Suprapubic skin (tissue), 4 donors: ENCODE data around the gene CNTN2. TPM values are rescaled to one million over a fixed set of nuclear protein-coding genes. Genes with fewer than 3 reads are reported as not detected.

Experiments used
- DNase-seq, 2 donors: peaks; one replicate each; pipeline ENCODE4 v3.0.0-alpha.2; 2019; ENCODE audit warnings: low spot score in 2 of 2
- H3K27ac ChIP-seq: fragments of 200-600 bp; sonication (generic); one replicate; pipeline ENCODE4 v1.5.1; 2019
- H3K27me3 ChIP-seq: fragments of 200-600 bp; sonication (generic); one replicate; pipeline ENCODE4 v1.5.1; 2019
- H3K36me3 ChIP-seq: fragments of 200-600 bp; sonication (generic); one replicate; pipeline ENCODE4 v1.5.1; 2019
- H3K4me1 ChIP-seq: fragments of 200-600 bp; sonication (generic); one replicate; pipeline ENCODE4 v1.5.1; 2019
- H3K4me3 ChIP-seq: fragments of 200-600 bp; sonication (generic); one replicate; pipeline ENCODE4 v1.5.1; 2019; ENCODE audit warnings: mild to moderate bottlenecking
- H3K9me3 ChIP-seq: fragments of 200-600 bp; sonication (generic); one replicate; pipeline ENCODE4 v1.5.1; 2019
- EP300 ChIP-seq: sonication (generic); formaldehyde crosslinking; IDR thresholded peaks from one replicate; pipeline ENCODE4 v1.6.1; 2017; ENCODE audit warnings: antibody characterized with exemption
- POLR2A ChIP-seq, 2 donors: fragments of 450-650 bp; IDR thresholded peaks; one replicate each; pipeline ENCODE4 v1.6.1; 2017; ENCODE audit warnings: antibody characterized with exemption in 2 of 2, mild to moderate bottlenecking in 2 of 2, moderate library complexity in 2 of 2
- POLR2AphosphoS5 ChIP-seq, 3 donors: sonication (generic); formaldehyde crosslinking; IDR thresholded peaks; one replicate each; pipeline ENCODE4 v1.6.1; 2017; ENCODE audit warnings: antibody characterized with exemption in 3 of 3
- WGBS: methylation state at CpG from one replicate; pipeline ENCODE4 v1.1.5; 2018; 5-methylcytosine and 5-hydroxymethylcytosine counted together
- total RNA-seq, 4 donors: library from RNA; depleted of rRNA; stranded (reverse); fragments of >200 nt; gene quantifications; one replicate each; pipeline ENCODE4 v1.1.0, GENCODE V29; 2016
- TF ChIP-seq, protein P1 (sequence below), 2 donors: fragments of 200-600 bp in 1 of 2; fragments of 450-650 bp in 1 of 2; sonication (generic) in 1 of 2; IDR thresholded peaks; one replicate each; pipeline ENCODE4 v1.5.1; 2016 to 2019; ENCODE audit warnings: antibody characterized with exemption in 2 of 2, mild to moderate bottlenecking in 1 of 2, moderate library complexity in 1 of 2

The CNTN2 gene
- total RNA-seq, 4 donors from 2014 or later: 0.68 to 13.3 (median 1.7) TPM

DNA sequence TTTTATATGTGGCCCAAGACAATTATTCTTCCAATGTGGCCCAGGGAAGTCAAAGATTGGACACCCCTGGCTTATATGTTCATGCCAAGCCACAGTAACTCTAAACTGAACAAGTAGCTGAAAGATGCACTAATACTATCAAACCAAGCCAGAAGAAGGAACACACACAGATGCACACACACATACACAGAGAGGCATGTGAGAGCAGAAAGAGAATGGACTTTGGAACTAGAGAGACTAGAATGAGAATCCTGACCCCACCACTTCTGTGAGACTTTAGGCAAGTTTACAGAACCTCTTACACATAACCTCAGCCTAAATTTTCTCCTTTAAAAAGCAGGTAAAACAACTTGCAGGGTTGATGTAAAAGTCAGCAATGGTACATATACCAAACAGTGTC, 52.4 kb downstream of the CNTN2 start:
- Histone ChIP-seq H3K27me3 (no peaks in the 10 kb centered on the region), H3K4me1 (peaks cover 10% of the 10 kb centered on the region), H3K9me3 (no peaks in the 10 kb centered on the region), H3K36me3 (peaks cover 88% of the 10 kb centered on the region), H3K4me3 (no peak overlapping the region), H3K27ac (no peak overlapping the region)
- TF ChIP-seq, protein P1, sequence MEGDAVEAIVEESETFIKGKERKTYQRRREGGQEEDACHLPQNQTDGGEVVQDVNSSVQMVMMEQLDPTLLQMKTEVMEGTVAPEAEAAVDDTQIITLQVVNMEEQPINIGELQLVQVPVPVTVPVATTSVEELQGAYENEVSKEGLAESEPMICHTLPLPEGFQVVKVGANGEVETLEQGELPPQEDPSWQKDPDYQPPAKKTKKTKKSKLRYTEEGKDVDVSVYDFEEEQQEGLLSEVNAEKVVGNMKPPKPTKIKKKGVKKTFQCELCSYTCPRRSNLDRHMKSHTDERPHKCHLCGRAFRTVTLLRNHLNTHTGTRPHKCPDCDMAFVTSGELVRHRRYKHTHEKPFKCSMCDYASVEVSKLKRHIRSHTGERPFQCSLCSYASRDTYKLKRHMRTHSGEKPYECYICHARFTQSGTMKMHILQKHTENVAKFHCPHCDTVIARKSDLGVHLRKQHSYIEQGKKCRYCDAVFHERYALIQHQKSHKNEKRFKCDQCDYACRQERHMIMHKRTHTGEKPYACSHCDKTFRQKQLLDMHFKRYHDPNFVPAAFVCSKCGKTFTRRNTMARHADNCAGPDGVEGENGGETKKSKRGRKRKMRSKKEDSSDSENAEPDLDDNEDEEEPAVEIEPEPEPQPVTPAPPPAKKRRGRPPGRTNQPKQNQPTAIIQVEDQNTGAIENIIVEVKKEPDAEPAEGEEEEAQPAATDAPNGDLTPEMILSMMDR (IDR thresholded peaks at IDR 0.05): no peak
- TF ChIP-seq POLR2A (IDR thresholded peaks at IDR 0.05): no peak
- no peak for TF ChIP-seq EP300
- TF ChIP-seq POLR2AphosphoS5 (IDR thresholded peaks at IDR 0.05): no peak
- DNase-seq: no peak

DNA sequence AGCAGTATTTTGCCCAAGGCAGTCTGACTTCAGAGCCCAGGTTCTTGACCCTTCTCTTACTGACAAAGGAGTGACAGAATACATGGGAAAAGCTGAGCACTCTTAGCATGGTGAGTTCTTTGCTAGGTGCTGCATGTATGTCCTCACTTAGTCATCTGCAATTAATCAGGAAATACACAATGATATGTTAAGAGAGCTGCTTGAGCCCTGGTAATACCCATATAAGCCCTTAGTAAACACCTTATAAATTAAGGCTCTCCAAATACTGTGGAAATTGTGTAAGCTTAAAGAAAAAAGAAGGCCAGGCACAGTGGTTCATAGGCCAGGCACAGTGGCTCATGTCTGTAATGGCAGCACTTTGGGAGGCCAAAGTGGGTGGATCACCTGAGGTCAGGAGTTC, 55.2 kb downstream of the CNTN2 start:
- Histone ChIP-seq H3K4me1 (no peaks in the 10 kb centered on the region), H3K4me3 (no peak overlapping the region), H3K27me3 (no peaks in the 10 kb centered on the region), H3K9me3 (no peaks in the 10 kb centered on the region), H3K27ac (no peak overlapping the region), H3K36me3 (peaks cover 93% of the 10 kb centered on the region)
- TF ChIP-seq POLR2A (IDR thresholded peaks at IDR 0.05): no peak
- TF ChIP-seq, protein P1 (IDR thresholded peaks at IDR 0.05): no peak
- no peak for TF ChIP-seq EP300
- TF ChIP-seq POLR2AphosphoS5 (IDR thresholded peaks at IDR 0.05): no peak
- no peak for DNase-seq

DNA sequence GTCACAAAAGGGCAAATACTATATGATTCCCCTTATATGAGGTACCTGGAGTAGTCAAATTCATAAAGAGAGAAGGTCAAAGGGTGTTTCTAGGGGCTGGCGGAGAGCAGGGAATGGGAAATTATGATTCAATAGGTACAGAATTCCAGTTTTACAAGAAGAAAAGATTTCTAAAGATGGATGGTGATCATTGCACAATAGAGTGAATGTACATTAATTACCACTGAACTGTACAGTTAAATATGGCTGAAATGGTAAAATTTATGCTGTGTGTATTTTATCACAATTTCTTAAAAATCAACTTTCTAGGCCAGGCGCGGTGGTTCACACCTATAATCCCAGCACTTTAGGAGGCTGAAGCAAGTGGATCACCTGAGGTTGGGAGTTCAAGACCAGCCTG, 59.4 kb downstream of the CNTN2 start:
- TF ChIP-seq, protein P1 (IDR thresholded peaks at IDR 0.05): no peak
- no peak for TF ChIP-seq POLR2A (IDR thresholded peaks at IDR 0.05)
- no peak for TF ChIP-seq EP300
- no peak for TF ChIP-seq POLR2AphosphoS5 (IDR thresholded peaks at IDR 0.05)
- no peak for DNase-seq
- H3K27ac ChIP-seq: no peak overlapping the region
- no peaks in the 10 kb centered on the region for H3K4me1 ChIP-seq
- H3K4me3 ChIP-seq: no peak overlapping the region
- no peaks in the 10 kb centered on the region for H3K9me3 ChIP-seq
- H3K27me3 ChIP-seq: no peaks in the 10 kb centered on the region
- WGBS: 96% methylated on average over 3 of the region's 3 CpGs
- H3K36me3 ChIP-seq: peaks cover 91% of the 10 kb centered on the region

DNA sequence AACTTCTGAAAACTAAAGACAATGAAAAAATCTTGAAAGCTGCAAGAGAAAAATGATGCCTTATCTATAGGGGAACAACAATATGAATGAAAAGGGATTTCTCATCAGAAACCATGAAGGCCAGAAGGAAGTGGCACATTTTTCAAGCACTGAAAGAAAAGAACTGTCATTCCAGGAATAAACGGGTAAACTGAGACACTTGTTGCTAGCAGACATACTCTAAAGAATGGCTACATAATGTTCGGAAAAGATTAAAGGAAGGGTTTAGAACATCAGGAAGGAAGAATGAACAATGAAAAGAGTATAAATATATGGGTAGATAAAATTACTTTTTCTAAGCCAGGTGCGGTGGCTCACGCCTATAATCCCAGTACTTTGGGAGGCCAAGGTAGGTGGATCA, 64.3 kb downstream of the CNTN2 start:
- TF ChIP-seq POLR2A (IDR thresholded peaks at IDR 0.05) (no peak), POLR2AphosphoS5 (IDR thresholded peaks at IDR 0.05) (no peak), EP300 (no peak)
- TF ChIP-seq, protein P1 (IDR thresholded peaks at IDR 0.05): no peak
- Histone ChIP-seq H3K9me3 (no peaks in the 10 kb centered on the region), H3K27me3 (no peaks in the 10 kb centered on the region), H3K4me1 (no peaks in the 10 kb centered on the region), H3K4me3 (no peak overlapping the region), H3K36me3 (peaks cover 84% of the 10 kb centered on the region), H3K27ac (no peak overlapping the region)
- DNase-seq: no peak
- 95% methylated on average over 4 of the region's 4 CpGs for WGBS

DNA sequence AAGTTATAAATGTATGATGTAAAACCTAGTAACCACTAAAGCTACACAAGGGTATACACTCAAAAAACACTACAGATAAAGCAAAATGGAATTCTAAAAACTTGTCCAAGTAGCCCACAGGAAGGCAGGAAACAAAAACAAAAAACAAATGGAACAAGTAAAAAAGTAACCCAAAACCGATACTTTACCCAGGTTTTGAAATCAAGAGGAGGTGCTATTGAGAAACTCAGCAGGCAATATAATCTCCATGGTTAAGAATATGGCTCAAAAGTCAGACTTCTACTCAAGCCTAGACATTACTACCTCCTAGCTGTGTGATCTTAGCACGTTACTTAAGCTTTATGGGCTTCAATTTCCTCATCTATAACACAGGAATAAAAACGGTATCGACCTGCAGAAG, 65.5 kb downstream of the CNTN2 start:
- no peaks in the 10 kb centered on the region for H3K9me3 ChIP-seq
- H3K36me3 ChIP-seq: peaks cover 79% of the 10 kb centered on the region
- no peaks in the 10 kb centered on the region for H3K27me3 ChIP-seq
- no peak for DNase-seq
- H3K4me1 ChIP-seq: no peaks in the 10 kb centered on the region
- TF ChIP-seq POLR2A (IDR thresholded peaks at IDR 0.05): no peak
- no peak for TF ChIP-seq POLR2AphosphoS5 (IDR thresholded peaks at IDR 0.05)
- no peak for TF ChIP-seq EP300
- TF ChIP-seq, protein P1 (IDR thresholded peaks at IDR 0.05): no peak
- WGBS: 89% methylated on average over 4 of the region's 4 CpGs
- H3K4me3 ChIP-seq: no peak overlapping the region
- H3K27ac ChIP-seq: no peak overlapping the region
